Retinal pigment epithelial cell (primary cell): ENCODE data around the gene SLC22A5.

Experiments used
- DNase-seq: peaks from one replicate; pipeline ENCODE4 v3.0.0-alpha.2; 2010; ENCODE audit warnings: low read depth
- H3K4me3 ChIP-seq: 2 replicates; pipeline ENCODE4 v1.5.1; 2011; ENCODE audit warnings: mild to moderate bottlenecking, low read length, control low read depth, moderate library complexity
- CTCF ChIP-seq: conservative IDR thresholded peaks from 2 replicates; pipeline ENCODE4 v1.5.1; 2011; ENCODE audit warnings: low read depth, low read length, control low read depth, inconsistent platforms

SLC22A5 gene

GRCh38 chr5:132406144-132406783, 36.8 kb downstream of the SLC22A5 start:
- DNase-seq, result no peak
- no peak overlapping the region for H3K4me3 ChIP-seq
- TF ChIP-seq CTCF, result no peak

- no peak overlapping the region for H3K4me3 ChIP-seq
- DNase-seq, result no peak
- no peak for TF ChIP-seq CTCF
Measured at GRCh38 chr5:132407970-132408369, 38.5 kb downstream of the SLC22A5 start.

GRCh38 chr5:132408456-132408855, 38.9 kb downstream of the SLC22A5 start:
- no peak for TF ChIP-seq CTCF
- H3K4me3 ChIP-seq, result no peak overlapping the region
- no peak for DNase-seq

- DNase-seq, result no peak
- H3K4me3 ChIP-seq, result no peak overlapping the region
- TF ChIP-seq CTCF, result no peak
Measured at GRCh38 chr5:132408965-132409364, 39.5 kb downstream of the SLC22A5 start.

- H3K4me3 ChIP-seq, result peak overlapping the region; percentile 58
- TF ChIP-seq CTCF, result peak; percentile 64
- DNase-seq, result peak; percentile 48
Measured at GRCh38 chr5:132410451-132411303, 41.2 kb downstream of the SLC22A5 start.

- no peak for TF ChIP-seq CTCF
- peak overlapping the region; percentile 58 for H3K4me3 ChIP-seq
- no peak for DNase-seq
Measured at GRCh38 chr5:132411304-132412013, 41.9 kb downstream of the SLC22A5 start.
